Measurements from ENCODE around the gene GALNT3. TPM values are rescaled to one million over a fixed set of nuclear protein-coding genes. Genes with fewer than 3 reads are reported as not detected.

The GALNT3 gene
- total and polyA plus RNA-seq, 2 of the 8 experiments (the other 6 are each of a cell fraction or from before 2014, with no cell fraction given) = 3.4 to 23.6 TPM

DNA sequence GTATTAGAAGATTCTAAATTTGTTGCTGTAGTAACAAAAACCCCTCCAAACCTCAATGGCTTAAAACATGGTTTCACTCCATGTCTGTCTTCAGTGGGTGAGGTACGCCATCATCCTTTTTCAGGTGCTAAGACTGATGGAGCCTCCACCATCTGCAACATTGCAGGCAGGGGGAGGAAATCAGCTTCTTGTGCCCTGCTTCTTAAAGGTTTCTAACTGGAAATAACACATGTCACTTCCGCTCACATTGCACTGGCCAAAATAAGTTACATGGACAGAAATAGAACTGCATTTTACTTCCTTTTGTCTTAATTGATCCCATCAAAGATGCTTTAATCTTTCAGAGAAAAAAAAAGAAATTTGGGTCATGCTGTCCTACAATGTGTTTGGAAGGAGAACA is 94.1 kb downstream of the GALNT3 start (continued):
- no peak for TF ChIP-seq CBX5 (IDR thresholded peaks at IDR 0.05; ENCODE audit: low read depth, low read length)
- TF ChIP-seq RBBP5 (IDR thresholded peaks at IDR 0.05; ENCODE audit: borderline replicate concordance, low read depth, low read length) = no peak
